ENCODE results near the gene LRRC7.

- TF ChIP-seq CTCF (IDR thresholded peaks at IDR 0.05) (no peak), POLR2A (IDR thresholded peaks at IDR 0.05) (no peak)
Observed at GRCh38 chr1:69738458-69739250, 170.9 kb downstream of the LRRC7 start.
